Stimulated activated CD4-positive, alpha-beta T cell treated with anti-CD3 and anti-CD28 coated beads, TNF-alpha, amount 100 ng/mL, for 24 hours (primary cell): ENCODE data around the gene MRPS22.

Experiments
- DNase-seq, 3 experiments: peaks; one replicate each; pipeline ENCODE4 v3.0.0-alpha.2; 2020; ENCODE audit warnings: low read depth in 3 of 3

MRPS22 gene

DNA sequence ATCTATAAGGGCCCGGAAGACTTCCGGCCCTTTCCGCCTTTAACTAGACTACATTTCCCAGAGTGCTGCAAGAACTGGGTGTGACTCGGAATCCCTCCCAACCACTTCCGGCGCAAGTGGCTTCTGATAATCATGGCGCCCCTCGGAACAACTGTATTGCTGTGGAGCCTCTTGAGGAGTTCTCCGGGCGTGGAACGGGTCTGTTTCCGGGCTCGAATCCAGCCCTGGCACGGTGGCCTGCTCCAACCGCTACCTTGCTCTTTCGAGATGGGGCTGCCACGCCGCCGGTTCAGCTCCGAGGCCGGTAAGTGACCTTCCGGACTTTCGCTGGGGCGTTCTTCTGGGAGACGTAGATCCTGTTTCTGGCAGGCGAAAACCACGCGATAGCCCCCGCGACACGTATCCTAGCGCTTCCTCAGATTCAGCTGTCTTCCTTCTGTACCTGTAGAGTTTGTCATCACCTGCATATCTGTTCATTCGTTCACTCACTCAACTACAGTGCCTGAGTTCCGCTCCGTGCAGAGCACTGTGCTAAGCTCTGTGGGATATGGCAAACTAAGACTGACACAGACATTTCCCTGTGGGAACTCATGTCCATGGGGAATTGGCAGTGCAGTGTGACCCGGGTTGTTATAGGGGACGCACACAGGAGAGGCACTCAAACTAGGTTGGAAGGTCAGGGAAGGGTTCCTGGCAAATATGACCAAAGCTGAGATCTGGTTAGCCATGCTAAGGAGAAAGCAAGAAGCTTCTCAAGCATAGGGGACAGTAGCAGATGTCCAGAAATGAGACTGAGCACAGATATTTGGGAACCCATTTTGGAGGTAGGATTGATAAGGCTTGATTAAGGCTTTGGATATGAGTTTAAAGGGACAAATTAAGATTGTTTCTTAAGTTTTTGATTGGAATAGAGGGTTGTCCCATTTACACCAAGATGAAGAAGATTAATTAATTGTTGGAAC, at the start of gene MRPS22:
Gene MRPS22 (plus strand): TSS at position 126 of the 962 bp plus-strand sequence. CDS start 7 bp downstream, at position 133.
- DNase-seq: peak; percentile 67 to 77 (median 74)

DNA sequence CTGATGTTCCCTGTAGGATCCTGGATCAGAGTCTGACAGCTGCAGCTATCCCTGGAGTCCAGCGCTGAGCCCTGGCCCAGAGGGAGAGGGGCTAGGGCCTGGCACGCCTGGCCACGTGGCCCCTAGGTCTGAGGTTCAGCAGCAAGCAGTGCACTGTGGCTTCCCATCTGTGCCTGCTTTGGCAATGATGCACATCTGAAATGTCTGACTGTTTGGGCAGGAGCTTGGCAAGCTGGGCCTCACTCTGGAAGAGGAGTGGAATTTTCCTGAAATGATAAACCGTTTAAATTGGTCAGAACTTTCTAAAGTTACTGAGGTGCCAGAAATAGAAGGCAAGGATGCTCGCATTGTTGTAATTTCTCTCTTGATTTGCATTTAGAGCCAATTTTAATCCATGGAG, 48.8 kb upstream of the MRPS22 start:
- DNase-seq: no peak

DNA sequence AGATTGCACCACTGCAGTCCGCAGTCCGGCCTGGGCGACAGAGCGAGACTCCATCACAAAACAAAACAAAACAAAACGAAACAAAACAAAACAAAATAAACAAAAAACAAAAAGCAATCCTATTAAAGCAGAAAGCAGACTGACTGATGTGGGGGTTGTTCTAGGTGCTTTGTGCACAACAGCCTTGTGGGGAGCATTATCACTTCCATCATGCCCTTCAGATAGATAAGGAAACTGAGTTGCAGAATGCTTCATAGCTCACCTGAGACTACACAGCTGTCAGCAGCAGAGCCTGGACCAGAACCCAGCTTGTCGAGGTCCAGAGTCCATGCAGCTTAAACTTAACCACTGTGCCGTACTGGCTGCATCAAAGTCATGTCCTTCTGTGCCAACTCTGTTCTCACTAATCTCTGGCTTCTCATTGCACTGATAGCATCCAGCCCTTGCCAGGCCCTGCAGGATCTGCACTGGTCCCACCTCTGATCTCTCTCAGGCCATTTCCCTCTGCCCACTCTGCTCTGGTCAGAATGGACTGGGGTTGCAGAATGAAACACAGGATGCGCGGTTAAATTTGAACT, 47.6 kb upstream of the MRPS22 start:
- DNase-seq: no peak

DNA sequence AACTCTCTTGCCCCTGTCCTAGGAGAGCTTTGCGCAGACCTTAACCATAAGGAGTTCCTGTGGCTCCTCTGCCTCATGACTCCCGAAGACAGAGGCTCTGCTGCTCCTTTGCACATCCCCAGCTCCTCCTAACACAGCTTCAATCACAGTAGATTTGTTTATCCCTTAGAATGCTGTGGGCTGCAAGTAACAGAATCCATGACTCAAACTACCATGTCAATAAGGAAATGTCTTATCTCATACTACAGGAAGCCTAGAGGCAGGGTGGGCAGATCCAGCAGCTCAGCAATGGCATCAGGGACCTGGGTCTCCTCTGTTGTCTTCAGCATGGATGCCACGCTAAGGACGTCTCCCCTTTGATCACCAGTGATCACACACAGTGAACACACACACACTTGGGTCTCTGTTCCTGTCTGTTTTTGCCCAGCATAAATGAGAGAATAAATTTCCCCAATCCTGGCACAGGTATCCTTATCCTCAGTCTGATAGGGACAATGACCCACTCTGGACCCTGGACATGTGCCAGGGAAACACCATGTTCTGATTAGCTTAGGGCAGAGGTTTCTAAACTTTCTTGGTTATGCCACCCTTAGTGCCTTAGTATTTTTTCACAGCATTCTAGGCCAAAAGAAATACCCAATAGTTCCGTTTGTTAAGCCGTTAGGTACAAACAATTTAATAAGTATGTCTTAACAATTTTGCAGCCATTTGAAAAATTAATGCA, 46.1 kb upstream of the MRPS22 start:
- DNase-seq: no peak

DNA sequence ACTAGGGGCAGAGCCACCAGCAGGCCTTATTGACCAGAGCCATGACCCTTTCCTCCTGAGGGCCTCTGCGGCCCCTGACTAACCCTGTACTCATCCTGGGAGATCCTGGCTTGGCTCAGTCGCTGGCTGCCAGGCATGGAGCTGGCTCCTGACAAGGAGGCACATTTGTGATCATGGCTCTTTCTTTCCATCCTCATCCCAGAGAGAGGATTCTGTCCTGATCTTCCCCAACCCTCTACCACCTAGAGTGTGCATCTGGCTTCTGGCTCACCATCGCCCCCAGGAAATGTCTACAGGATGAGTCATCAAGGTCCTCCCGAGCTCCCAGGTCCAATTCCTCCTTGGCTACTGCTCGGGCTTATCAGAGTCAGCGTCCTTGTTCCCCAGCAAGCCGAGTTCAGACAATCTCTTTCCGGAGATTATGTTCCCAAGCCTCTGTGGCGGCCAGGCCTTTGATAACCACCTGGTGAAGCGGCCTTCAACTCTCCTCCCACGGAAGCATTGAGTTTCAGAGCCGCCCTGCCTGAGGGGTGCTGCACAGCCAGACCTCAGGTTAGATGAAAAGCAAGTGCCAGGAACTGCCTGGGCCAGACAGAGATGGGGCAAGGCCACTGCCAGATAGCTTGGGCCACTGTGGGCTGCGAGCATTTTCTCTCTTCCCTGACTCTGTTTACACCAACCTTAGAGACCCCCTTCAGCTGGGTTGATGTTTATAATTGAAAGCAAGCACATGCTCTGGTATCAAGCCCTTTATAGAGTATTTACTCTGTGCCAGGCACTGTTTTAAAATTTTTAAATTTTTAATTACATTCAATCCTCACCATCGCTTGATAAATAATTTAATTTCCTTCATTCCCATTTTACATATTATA, 44.3 kb upstream of the MRPS22 start:
- no peak for DNase-seq

DNA sequence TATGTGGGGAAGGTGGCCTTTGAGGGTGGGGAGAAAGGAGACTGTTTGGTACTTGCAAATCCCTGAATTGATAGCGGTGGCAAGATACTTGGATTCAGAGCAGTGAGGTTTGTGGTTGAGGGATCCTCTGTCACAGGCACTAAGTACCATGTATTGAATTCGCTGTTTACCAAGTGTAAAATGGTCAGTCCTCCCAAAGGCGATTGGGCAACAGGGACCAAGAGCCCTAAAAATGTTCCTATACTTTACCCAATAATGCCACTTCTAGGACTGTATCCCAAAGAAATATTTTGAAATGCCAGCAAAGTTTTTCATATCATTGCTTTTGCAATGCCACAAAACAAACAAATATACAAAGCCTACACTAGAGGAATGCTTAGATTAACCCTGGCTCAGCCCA, 43.4 kb upstream of the MRPS22 start:
- no peak for DNase-seq

DNA sequence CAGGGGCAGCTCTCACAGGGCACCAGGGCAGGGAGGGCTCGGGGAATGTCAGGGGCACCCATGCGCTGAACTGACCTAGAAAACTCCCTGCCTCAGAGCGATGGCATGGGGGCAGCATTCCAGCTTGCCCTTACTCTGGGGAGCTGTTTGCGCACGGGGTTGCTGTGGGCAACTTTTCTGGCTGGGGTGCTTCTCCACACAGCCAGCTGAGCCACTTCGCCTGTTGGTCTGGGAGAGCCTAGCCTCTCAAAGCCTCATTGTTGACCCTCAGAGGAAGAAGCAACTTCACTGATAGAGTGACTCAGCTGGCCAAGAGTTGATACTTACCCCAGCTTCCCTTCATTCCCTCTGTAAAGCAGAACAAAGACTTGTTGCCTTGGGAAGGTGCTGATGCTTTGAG, 42.6 kb upstream of the MRPS22 start:
- no peak for DNase-seq

DNA sequence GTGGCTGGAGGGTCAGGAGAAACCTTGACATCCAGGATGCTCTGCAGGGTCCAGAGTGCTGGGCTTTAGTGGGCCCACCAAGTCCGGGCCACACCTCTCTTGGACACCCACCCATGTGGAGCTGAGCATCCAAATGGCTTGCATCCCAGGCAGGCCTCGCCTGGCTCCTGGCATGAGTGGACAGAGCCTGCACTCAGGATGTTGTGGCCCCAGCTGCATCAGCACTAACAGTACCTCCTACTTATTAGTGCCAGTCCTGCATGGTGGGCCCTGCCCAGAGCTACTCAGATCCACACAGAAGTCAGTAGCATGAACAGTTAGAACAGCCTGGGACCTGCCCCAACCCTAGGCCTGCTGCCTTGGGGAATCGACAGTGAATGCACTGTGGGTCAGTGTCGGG, 42.2 kb upstream of the MRPS22 start:
- no peak for DNase-seq

DNA sequence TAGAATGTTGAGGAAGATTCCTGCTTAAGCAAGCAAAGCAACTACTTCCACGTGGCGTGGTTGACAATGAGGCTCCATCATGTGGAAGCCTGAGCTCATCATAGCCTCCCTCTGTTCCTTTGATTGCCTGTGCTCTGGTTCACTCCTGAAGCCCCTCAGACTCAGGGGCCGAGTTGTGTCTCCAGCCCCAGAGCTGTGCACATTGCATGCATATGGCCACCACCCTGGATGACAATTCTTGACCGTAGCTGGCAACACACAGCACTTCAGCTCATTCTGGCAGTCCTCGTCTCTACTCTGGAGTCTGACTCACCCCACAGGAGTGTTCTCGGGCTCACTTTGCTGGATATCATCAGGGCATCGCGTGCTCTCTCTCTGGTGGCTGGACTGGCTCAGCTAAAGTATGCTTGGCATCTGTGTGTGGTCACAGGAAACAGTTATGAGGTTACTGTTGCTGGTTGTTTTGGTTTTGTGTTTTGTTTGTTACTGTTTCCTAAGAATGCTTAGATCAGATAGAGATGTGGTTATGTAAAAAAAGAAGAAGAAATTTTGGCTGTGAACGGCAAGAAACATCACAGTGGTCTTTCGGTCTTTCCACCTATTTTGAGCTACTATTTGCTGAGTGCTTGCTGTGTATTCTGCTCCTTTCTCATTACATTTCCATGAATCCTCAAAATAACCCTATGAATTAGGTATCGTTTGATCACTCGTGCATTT, 41.6 kb upstream of the MRPS22 start:
- no peak for DNase-seq

DNA sequence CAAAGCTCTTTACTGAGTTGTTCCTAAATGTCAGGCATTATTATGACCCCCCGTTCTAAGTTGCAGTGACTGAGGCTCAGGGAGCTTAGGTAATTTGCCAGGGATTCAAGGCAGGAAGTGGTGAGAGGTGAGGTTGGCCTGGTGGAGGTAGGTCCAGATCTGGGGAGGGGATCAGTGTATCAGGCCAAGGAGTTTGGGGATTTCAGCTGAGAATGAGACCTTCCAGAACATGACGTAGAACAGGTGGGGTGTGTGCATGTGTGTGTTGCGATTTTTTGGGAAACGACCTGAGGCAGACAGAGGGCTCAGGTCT, 41.1 kb upstream of the MRPS22 start:
- DNase-seq: no peak

DNA sequence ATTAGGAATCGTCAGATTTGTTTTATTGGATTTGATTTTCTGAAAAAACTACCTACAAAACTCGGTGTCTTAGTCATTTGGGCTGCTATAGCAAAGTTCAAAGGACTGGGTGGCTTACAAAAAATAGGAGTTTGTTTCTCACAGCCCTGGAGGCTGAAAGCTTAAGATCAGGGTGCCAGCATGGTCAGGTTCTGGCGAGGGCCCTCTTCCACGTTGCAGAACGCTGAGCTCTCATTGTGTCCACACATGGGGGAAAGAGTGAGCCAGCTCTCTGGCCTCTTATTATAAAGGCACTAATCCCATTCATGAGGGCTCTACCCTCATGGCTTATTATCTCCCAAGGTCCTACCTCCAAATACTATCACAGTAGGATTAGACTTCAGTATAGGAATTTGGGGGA, 40.6 kb upstream of the MRPS22 start:
- DNase-seq: no peak

DNA sequence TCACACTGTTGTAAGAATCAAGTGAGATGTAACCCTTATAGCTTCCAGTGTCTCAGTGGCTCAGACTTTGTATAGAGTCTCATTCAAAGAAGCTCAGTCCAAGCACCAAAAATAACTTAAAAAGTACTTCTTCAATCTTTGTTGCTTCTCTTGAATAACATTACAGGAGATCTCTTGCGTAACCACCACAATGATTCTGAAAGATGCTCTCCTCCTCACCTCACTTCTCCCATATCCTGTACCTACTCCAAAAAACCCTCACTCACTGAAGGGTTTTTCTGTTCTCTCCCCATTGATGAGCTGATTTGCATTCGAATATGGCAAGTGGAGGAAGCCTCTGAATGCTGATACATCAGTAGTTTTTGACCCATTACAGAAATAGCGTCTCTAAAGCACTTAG, 39.4 kb upstream of the MRPS22 start:
- no peak for DNase-seq

DNA sequence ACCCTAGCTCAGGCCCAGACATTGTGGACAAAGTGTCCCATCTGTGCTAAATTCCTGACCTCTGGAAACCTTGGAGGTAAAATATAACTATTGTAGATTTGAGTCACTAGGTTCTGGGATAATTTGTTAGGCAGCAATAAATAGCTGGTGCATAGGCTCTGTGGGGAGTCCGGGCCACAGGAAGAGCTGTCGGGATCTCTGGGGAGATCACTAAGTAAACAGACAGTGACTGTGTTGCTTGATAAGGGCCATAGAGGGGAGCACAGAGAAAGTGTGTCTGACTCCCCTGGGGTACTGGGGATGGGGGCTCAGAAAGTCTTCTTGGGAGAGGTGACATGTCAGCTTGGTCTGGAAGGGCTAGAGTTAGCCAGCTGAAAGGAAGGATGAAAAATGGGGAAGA, 37.7 kb upstream of the MRPS22 start:
- no peak for DNase-seq

DNA sequence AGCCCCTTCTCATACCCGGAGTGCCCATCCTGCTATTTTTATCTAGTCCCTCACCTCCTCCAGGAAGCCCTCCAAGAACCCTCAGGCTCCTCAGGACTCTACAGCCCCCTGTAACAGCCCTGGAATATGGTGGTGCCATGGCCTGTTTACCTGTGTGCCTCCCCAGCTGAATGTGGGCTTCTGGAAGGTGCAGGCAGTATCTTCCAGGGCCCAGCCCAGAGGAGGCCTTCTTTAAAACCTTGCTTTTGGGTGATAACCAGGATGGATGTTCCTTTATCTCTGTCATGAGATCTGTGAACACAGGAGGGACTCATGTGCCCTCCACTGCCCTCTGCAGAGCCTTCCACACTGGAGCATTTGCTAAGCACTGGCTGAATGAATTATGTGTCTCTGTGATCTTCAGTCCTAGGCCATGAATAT, 36.7 kb upstream of the MRPS22 start:
- no peak for DNase-seq

DNA sequence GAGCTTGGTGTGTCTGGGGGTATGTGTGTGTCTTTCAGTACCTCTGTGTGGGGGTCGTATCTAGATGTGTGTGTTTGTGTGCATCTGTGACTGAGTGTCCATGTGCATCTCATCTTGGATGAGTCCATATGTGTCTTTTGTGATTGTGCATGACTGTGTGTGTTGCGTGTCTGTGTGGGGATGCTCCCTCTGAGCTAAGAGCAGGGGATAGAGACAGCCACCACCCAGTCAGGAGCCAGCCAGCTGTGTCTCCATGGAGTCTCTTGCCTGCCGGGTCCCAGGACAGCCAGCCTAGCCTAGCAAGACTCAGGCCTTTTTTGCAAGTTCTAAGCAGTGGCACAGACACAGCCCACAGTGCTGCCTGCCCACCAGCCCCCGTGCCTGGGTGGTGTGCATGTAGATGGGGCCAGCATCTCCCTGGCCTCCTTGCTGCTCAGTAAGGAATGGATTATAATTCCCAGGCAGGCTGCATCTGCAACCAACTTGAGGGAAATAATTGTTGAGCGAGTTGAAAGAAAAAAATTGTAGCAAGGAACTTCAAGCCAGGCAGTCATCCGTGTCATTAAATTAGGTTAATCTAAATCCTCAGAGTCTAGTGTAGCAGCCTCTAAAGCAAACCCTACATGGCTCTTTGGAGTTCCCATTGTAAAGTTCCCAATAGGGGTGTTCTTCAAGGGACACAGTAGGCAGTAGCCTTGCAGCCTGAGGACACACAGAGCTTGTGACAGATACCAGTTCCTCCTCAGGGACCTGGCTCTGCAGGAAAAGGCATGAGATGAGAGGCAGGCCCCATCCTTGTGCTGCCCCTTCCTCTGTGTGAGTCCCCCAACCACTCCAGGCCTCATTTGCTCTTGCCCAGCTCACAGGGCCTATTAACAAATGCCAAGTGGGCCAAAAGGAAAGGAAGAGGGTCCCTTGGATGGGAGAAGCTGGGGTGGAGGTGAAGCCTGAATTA, 35.9 kb upstream of the MRPS22 start:
- DNase-seq: no peak

DNA sequence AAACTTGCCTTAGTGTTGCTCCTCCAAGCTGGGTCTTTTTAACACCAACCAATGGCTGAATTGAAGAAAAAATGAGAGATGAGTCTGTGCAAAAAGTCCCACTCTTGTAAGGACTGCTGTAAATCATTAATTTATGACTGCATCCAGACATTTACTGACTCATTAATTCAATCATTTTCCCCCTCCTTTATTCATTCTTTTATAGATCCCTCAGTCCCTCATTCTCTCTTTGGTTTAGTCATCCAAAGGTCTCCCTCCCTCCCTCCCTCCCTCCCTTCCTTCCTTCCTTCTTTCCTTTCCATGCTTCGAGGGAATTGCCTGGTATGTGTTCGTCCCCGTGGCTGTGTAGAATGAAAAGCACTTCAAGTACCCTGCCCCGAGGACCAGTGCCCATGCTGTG, 35.3 kb upstream of the MRPS22 start:
- DNase-seq: no peak

DNA sequence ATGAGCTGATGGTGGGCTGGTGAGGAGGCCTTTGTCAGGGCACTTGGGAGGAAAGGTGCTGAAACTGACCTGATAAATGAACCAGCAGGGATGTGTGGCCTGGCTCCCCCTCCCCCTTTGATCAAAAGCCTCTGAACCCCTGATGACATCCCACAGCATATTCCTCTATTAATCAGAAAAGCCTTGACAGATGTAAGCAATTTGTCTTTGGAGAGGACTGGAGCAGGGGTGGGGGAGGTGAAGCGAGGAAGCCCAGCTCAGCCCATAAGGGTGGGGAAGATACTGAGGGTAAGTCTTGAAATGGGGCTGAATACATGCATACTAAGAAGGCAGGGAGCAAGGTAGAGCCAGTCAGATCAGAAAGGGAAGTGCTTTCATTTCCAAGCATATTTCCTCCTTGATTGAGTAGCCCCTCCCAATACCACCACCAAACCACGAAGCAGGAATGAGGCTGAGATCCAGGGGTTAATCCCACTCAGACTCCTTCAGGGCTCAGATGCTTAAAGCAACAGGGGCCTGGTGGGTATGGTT, 34.7 kb upstream of the MRPS22 start:
- no peak for DNase-seq

DNA sequence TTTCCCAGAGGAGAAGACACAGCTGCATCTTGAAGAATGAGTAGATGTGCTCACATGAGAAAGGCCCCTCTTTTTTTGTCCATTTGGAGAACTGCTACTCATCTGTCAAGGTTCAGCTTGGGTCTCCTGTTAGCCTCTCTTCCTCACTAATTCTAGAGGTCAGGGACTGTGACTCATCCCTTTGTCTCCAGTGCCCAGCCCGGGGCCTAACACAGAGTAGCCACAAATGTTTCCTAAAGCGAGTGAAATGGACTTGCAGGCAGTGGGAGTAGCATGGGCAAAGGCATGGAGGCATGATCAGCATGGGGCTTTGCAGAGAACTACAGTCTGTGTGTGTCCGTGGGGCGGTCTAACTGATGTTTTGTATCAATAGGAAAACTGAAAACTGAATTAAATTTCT, 33.9 kb upstream of the MRPS22 start:
- DNase-seq: no peak

DNA sequence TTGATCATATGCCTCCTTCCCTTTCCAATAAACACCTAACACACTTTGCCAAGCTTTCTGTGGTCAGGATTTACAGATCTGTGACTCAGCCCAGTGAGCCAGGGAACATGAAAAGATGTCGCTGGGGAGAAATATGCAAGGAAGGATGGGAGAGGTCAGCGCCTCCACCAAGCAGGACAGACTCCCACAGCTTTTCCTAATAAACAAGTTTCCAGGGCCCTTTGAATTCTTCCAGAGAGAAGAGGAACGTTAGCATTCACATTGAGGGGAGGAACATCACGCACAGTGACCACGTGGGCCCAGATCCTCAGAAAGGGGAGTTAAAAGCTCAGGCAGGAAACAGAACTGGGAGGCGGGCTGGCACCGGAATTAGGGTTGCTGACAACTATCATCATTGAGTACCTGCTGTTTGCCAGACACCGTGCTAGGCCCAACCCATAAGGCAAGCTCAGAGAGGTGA, 33.3 kb upstream of the MRPS22 start:
- no peak for DNase-seq

DNA sequence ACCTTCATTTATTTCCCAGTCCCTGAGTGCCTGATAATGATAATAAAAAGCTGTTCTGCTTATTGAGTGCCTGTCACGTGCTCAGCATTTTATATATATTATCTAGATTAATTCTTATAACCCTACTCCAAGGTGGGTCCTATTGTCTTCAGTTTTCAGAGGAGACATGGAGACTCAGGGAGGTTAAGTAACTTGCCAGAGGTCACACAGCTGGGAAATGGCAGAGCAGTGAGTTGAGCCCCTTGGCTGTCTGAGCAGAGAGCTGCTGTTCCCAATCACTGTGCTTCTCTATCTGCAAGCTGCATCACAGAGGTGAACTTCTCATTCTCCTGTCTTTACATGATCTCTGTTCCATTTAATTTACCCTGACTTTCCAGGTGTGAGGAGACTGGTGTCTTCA, 32.3 kb upstream of the MRPS22 start:
- no peak for DNase-seq
